GM12878 (cell line): ENCODE measurements around the gene PRM1. TPM values are rescaled to one million over a fixed set of nuclear protein-coding genes. Genes with fewer than 3 reads are reported as not detected.
A peak's percentile ranks its signal among the peaks of the same experiment; 100 is the strongest.

Experiments
- ATAC-seq: fragments of 200-7000 bp; cut with Tn5 transposase; 3 replicates; pipeline ENCODE4 v1.9.1; 2020; ENCODE audit warnings: mild to moderate bottlenecking, moderate library complexity
- BruUV-seq: library from RNA; stranded (reverse); fragments of 400-500 nt; replicated peaks from 2 replicates; lab custom pipeline; 2021; lab: Mats Ljungman, UMichigan
- CTCF ChIA-PET: fragments of 300-600 bp; sonication (Branson Sonifier 250); formaldehyde crosslinking; extraction: SDS; loops from one replicate; lab custom pipeline; 2021; ENCODE audit warnings: inconsistent platforms; lab: Yijun Ruan, JAX
- POLR2A ChIA-PET: fragments of 350-600 bp; formaldehyde crosslinking; extraction: SDS; loops from one replicate; lab custom pipeline; 2021; ENCODE audit warnings: inconsistent platforms; lab: Charles Lee
- RAD21 ChIA-PET: fragments of 300-600 bp; sonication (Branson Sonifier 250); formaldehyde crosslinking; loops from one replicate; lab custom pipeline; 2023; ENCODE audit warnings: antibody characterized with exemption; ENCODE audit not compliant: unreplicated experiment; lab: Charles Lee
- SMC1A ChIA-PET: fragments of 300-600 bp; sonication (Branson Sonifier 250); formaldehyde crosslinking; loops from one replicate; lab custom pipeline; 2023; ENCODE audit not compliant: unreplicated experiment, uncharacterized antibody; lab: Charles Lee
- DNase-seq: peaks from one replicate; pipeline ENCODE4 v3.0.0-alpha.2; 2011; ENCODE audit warnings: low read depth, low spot score
- FAIRE-seq: peaks from 3 replicates; lab custom pipeline; 2011; peaks lifted over from hg19 to GRCh38; lab: Jason Lieb, UNC
- H2AFZ ChIP-seq: 2 replicates; pipeline ENCODE4 v1.6.0; 2011; ENCODE audit warnings: low read depth, low read length, control low read depth; ENCODE audit not compliant: control insufficient read depth
- H3K27ac ChIP-seq: 2 replicates; pipeline ENCODE4 v1.5.1; 2011; ENCODE audit warnings: control low read depth; ENCODE audit not compliant: control insufficient read depth, insufficient read depth
- H3K27me3 ChIP-seq, 2 experiments: replicated peaks in 1 of 2; 2 replicates each; pipeline versions ENCODE4 v1.6.0 to v1.6.1; 2011; ENCODE audit warnings: low read length in 1 of 2; ENCODE audit not compliant: control insufficient read depth in 2 of 2, insufficient read depth in 2 of 2
- H3K36me3 ChIP-seq, 2 experiments: 2 replicates each; pipeline ENCODE4 v1.5.1; 2011; ENCODE audit warnings: low read length in 1 of 2; ENCODE audit not compliant: control insufficient read depth in 2 of 2, insufficient read depth in 2 of 2
- H3K4me1 ChIP-seq: 2 replicates; pipeline ENCODE4 v1.6.1; 2011; ENCODE audit warnings: mild to moderate bottlenecking, low read length, moderate library complexity, mixed read lengths; ENCODE audit not compliant: control insufficient read depth, insufficient read depth
- H3K4me2 ChIP-seq: 2 replicates; pipeline ENCODE4 v1.6.0; 2011; ENCODE audit warnings: control low read depth; ENCODE audit not compliant: control insufficient read depth, insufficient read depth
- H3K4me3 ChIP-seq: fragments of 200-600 bp; sonication (generic); 2 replicates; pipeline ENCODE4 v1.5.1; 2016
- H3K79me2 ChIP-seq: 2 replicates; pipeline ENCODE4 v1.6.0; 2011; ENCODE audit warnings: low read length; ENCODE audit not compliant: control insufficient read depth, insufficient read depth
- H3K9ac ChIP-seq: 2 replicates; pipeline ENCODE4 v1.8.0; 2011; ENCODE audit warnings: low read length, control low read depth, mixed read lengths; ENCODE audit not compliant: control insufficient read depth, insufficient read depth
- H3K9me3 ChIP-seq: replicated peaks from 3 replicates; pipeline ENCODE4 v1.5.1; 2011; ENCODE audit warnings: mild to moderate bottlenecking, low read length; ENCODE audit not compliant: control insufficient read depth, insufficient read depth
- H4K20me1 ChIP-seq: 2 replicates; pipeline ENCODE4 v1.6.0; 2011; ENCODE audit not compliant: control insufficient read depth, insufficient read depth
- CREM ChIP-seq: IDR thresholded peaks from 2 replicates; pipeline ENCODE4 v1.6.1; 2014; ENCODE audit warnings: antibody characterized with exemption, low read depth
- EP300 ChIP-seq, 2 experiments: fragments of 150-350 bp in 1 of 2; IDR thresholded peaks; 2 replicates each; pipeline ENCODE4 v1.6.1; 2011 to 2012; ENCODE audit warnings: low read depth in 2 of 2, low read length in 2 of 2, borderline replicate concordance in 1 of 2, improper control_type of control experiment in 1 of 2, inconsistent platforms in 1 of 2; ENCODE audit not compliant: control insufficient read depth in 1 of 2
- HCFC1 ChIP-seq: fragments of 150-350 bp; IDR thresholded peaks from 2 replicates; pipeline ENCODE4 v1.6.1; 2014; ENCODE audit warnings: low read length
- IKZF1 ChIP-seq: fragments of 450-650 bp; conservative IDR thresholded peaks from 2 replicates; pipeline ENCODE4 v1.6.1; 2017; ENCODE audit warnings: antibody characterized with exemption, mild to moderate bottlenecking
- KDM1A ChIP-seq: fragments of 200-600 bp; sonication (generic); IDR thresholded peaks from 2 replicates; pipeline ENCODE4 v1.6.1; 2016; ENCODE audit warnings: borderline replicate concordance
- LARP7 ChIP-seq: fragments of 450-650 bp; IDR thresholded peaks from 2 replicates; pipeline ENCODE4 v1.6.1; 2017; ENCODE audit warnings: mild to moderate bottlenecking
- MYB ChIP-seq: fragments of 150-350 bp; IDR thresholded peaks from 2 replicates; pipeline ENCODE4 v1.6.1; 2014; ENCODE audit warnings: mild to moderate bottlenecking, low read depth, low read length, borderline replicate concordance
- NR2F1 ChIP-seq: fragments of 450-650 bp; conservative IDR thresholded peaks from 2 replicates; pipeline ENCODE4 v1.6.1; 2017; ENCODE audit warnings: mild to moderate bottlenecking
- PAX5 ChIP-seq: IDR thresholded peaks from 2 replicates; pipeline ENCODE4 v1.6.1; 2011; ENCODE audit warnings: low read depth, low read length, borderline replicate concordance
- POLR2AphosphoS5 ChIP-seq: IDR thresholded peaks from 2 replicates; pipeline ENCODE4 v1.6.1; 2011; ENCODE audit warnings: mild to moderate bottlenecking, low read length, inconsistent platforms
- YBX1 ChIP-seq: fragments of 450-650 bp; IDR thresholded peaks from 2 replicates; pipeline ENCODE4 v1.6.1; 2016; ENCODE audit warnings: antibody characterized with exemption
- YY1 ChIP-seq: IDR thresholded peaks from 2 replicates; pipeline ENCODE4 v1.6.1; 2011; ENCODE audit warnings: low read depth, mild to moderate bottlenecking, low read length
- ZNF24 ChIP-seq: fragments of 450-650 bp; IDR thresholded peaks from 2 replicates; pipeline ENCODE4 v1.6.1; 2017; ENCODE audit warnings: antibody characterized with exemption, mild to moderate bottlenecking
- WGBS: methylation state at CpG from one replicate; pipeline ENCODE4 v1.1.6; 2016; ENCODE audit warnings: low lambda C conversion rate; ENCODE audit not compliant: insufficient replicate concordance, insufficient coverage; ENCODE audit errors: missing lambda C conversion rate; 5-methylcytosine and 5-hydroxymethylcytosine counted together
- in situ Hi-C: fragments of 300-500 bp; cut with MboI; formaldehyde crosslinking; loops from 9 replicates; pipeline ENCODE4 v1.14.3; 2018; ENCODE audit warnings: mixed read lengths
- intact Hi-C: fragments of 100-400 bp; cut with micrococcal nuclease; formaldehyde crosslinking; loops from one replicate; pipeline ENCODE4 v1.14.2; 2022; ENCODE audit not compliant: unreplicated experiment
- polyA plus RNA-seq, 11 experiments: library from polyadenylated mRNA; depleted of rRNA in 4 of 11; unstranded in 6 of 11; stranded (reverse) in 5 of 11; fragments of >200 nt; fragmentation: Nextera tagmentation in 4 of 11; fragmentation: Illumina TruSeq in 1 of 11; extraction: Ambion mirVana in 4 of 11; extraction: Trizol in 1 of 11; gene quantifications; 1 replicate in 1 of 11; 2 replicates in 10 of 11; pipeline versions ENCODE4 v1.2.1 to v1.2.3, GENCODE V29; 2011 to 2016; ENCODE audit warnings: inconsistent platforms in 2 of 11, missing spikeins in 2 of 11, low read depth in 1 of 11
- total RNA-seq, 4 experiments: library from RNA; depleted of rRNA in 3 of 4; stranded (reverse); fragments of >200 nt in 3 of 4; fragmentation: Illumina TruSeq in 1 of 4; extraction: Trizol in 1 of 4; gene quantifications; 2 replicates each; pipeline versions ENCODE4 v1.2.1 to v1.2.3, GENCODE V29; 2013 to 2021
- TF ChIP-seq, protein P1 (sequence below): IDR thresholded peaks from 2 replicates; pipeline ENCODE4 v1.6.1; 2012; ENCODE audit warnings: low read depth, low read length, improper control_type of control experiment
- TF ChIP-seq, protein P2 (sequence below): IDR thresholded peaks from 2 replicates; pipeline ENCODE4 v1.6.1; 2011; ENCODE audit warnings: borderline replicate concordance, low read depth, mild to moderate bottlenecking, moderate library complexity, low read length; ENCODE audit not compliant: insufficient read depth, poor library complexity, severe bottlenecking
- TF ChIP-seq, protein P3 (sequence below): fragments of 450-650 bp; IDR thresholded peaks from 2 replicates; pipeline ENCODE4 v1.6.1; 2017; ENCODE audit warnings: mild to moderate bottlenecking, moderate library complexity
- TF ChIP-seq, protein P4 (sequence below): IDR thresholded peaks from 2 replicates; pipeline ENCODE4 v1.6.1; 2012; ENCODE audit warnings: low read depth, low read length, improper control_type of control experiment

The PRM1 gene
- total and polyA plus RNA-seq, 10 of the 15 experiments (the other 5 are each of a cell fraction or from before 2014, with no cell fraction given), result 0.20 TPM; not detected in 9

DNA sequence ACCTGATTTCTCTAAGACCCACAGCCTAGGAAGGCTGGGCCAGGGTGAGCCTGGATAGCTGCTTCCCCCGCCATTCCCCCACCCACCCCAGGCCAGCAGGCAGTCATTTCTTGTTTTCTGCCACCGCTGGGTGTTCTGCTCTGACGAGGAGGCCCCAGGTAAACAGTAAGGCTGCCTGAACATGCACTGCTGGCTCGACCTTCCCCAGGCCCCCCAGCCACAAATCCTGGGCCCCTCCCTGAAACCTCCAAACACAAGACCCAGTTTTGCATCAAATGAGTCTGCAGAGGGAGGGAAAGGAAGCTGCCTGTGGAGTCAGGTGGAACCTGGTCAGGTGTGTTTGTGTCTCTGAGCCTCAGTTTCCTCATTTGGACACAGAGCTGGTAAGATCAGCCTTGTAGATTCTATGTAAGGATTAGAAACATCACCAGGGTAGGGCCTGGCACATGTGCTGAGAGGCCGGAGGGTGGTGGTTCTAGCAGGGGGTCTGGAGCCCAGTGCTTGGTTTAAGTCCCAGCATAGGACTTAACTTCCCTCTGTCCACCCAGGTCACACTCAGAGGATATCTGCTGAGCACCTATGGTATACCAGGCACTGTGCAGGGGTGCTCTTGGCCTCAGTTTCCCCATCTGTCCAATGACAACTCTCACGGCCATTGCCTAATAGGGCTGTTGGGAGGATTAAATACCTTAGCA lies 18.9 kb upstream of the PRM1 start:
- H2AFZ ChIP-seq, result no peak overlapping the region
- BruUV-seq, result no TSS peak
- TF ChIP-seq POLR2AphosphoS5 (no peak), EP300 (IDR thresholded peaks at IDR 0.05; ENCODE audit: borderline replicate concordance in 1 of 2, control insufficient read depth in 1 of 2, low read depth in 2 of 2, low read length in 2 of 2) (no peak), PAX5 (no peak), YBX1 (no peak), YY1 (0 out of 2 replicates have a peak, but pooled peaks have one; percentile 16), CREM (peak; percentile 13; the same call in 1 of the 2 replicates), KDM1A (no peak), LARP7 (0 out of 2 replicates have a peak, but pooled peaks have one; percentile 20), MYB (no peak), ZNF24 (no peak), NR2F1 (no peak), IKZF1 (no peak), HCFC1 (no peak)
- TF ChIP-seq, protein P1, sequence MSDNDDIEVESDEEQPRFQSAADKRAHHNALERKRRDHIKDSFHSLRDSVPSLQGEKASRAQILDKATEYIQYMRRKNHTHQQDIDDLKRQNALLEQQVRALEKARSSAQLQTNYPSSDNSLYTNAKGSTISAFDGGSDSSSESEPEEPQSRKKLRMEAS, result no peak
- TF ChIP-seq, protein P2, sequence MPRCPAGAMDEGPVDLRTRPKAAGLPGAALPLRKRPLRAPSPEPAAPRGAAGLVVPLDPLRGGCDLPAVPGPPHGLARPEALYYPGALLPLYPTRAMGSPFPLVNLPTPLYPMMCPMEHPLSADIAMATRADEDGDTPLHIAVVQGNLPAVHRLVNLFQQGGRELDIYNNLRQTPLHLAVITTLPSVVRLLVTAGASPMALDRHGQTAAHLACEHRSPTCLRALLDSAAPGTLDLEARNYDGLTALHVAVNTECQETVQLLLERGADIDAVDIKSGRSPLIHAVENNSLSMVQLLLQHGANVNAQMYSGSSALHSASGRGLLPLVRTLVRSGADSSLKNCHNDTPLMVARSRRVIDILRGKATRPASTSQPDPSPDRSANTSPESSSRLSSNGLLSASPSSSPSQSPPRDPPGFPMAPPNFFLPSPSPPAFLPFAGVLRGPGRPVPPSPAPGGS, result no peak
- TF ChIP-seq, protein P3, sequence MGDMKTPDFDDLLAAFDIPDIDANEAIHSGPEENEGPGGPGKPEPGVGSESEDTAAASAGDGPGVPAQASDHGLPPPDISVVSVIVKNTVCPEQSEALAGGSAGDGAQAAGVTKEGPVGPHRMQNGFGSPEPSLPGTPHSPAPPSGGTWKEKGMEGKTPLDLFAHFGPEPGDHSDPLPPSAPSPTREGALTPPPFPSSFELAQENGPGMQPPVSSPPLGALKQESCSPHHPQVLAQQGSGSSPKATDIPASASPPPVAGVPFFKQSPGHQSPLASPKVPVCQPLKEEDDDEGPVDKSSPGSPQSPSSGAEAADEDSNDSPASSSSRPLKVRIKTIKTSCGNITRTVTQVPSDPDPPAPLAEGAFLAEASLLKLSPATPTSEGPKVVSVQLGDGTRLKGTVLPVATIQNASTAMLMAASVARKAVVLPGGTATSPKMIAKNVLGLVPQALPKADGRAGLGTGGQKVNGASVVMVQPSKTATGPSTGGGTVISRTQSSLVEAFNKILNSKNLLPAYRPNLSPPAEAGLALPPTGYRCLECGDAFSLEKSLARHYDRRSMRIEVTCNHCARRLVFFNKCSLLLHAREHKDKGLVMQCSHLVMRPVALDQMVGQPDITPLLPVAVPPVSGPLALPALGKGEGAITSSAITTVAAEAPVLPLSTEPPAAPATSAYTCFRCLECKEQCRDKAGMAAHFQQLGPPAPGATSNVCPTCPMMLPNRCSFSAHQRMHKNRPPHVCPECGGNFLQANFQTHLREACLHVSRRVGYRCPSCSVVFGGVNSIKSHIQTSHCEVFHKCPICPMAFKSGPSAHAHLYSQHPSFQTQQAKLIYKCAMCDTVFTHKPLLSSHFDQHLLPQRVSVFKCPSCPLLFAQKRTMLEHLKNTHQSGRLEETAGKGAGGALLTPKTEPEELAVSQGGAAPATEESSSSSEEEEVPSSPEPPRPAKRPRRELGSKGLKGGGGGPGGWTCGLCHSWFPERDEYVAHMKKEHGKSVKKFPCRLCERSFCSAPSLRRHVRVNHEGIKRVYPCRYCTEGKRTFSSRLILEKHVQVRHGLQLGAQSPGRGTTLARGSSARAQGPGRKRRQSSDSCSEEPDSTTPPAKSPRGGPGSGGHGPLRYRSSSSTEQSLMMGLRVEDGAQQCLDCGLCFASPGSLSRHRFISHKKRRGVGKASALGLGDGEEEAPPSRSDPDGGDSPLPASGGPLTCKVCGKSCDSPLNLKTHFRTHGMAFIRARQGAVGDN, result no peak; the same call in 1 of the 2 replicates
- TF ChIP-seq, protein P4, sequence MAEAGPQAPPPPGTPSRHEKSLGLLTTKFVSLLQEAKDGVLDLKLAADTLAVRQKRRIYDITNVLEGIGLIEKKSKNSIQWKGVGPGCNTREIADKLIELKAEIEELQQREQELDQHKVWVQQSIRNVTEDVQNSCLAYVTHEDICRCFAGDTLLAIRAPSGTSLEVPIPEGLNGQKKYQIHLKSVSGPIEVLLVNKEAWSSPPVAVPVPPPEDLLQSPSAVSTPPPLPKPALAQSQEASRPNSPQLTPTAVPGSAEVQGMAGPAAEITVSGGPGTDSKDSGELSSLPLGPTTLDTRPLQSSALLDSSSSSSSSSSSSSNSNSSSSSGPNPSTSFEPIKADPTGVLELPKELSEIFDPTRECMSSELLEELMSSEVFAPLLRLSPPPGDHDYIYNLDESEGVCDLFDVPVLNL, result no peak

More for the DNA sequence above, 18.9 kb upstream of the PRM1 start:
- peaks cover 60% of the 10 kb centered on the region for H3K4me1 ChIP-seq
- peak; percentile 12 for ATAC-seq
- in situ Hi-C loops (loop anchor here (10.0 kb wide), 1 partner anchor 995 kb away; no protein-coding TSS in a partner anchor), intact Hi-C loops (loop anchor here (1.0 to 5.0 kb wide), 5 partner anchors 11 to 335 kb away; no protein-coding TSS in a partner anchor)
- ChIA-PET CTCF (interaction anchor here (0.6 to 7.4 kb wide), 8 partner anchors 10 to 334 kb away, joined by 3 to 104 read pairs (median 12); partner anchors contain the start of gene SOCS1), RAD21 (interaction anchor here (0.6 to 6.8 kb wide), 13 partner anchors 11 to 336 kb away, joined by 3 to 206 read pairs (median 18); partner anchors contain the start of gene SOCS1), SMC1A (interaction anchor here (1.1 to 8.4 kb wide), 13 partner anchors 10 to 349 kb away, joined by 3 to 194 read pairs (median 23); partner anchors contain the start of gene SOCS1), POLR2A (interaction anchor here (1.3 to 6.0 kb wide), 6 partner anchors 10 to 79 kb away, joined by 3 to 85 read pairs (median 35); partner anchors contain the start of gene SOCS1)
- no peak overlapping the region for H3K4me3 ChIP-seq
- WGBS, result 65% methylated on average over 6 of the region's 6 CpGs
- H3K27me3 ChIP-seq, result no peaks in the 10 kb centered on the region
- H3K36me3 ChIP-seq, result no peaks in the 10 kb centered on the region
- no peaks in the 10 kb centered on the region; the same call in 1 of the 2 replicates for H3K79me2 ChIP-seq
- no peak overlapping the region for H3K9ac ChIP-seq
- no peaks in the 10 kb centered on the region for H3K9me3 ChIP-seq
- H3K4me2 ChIP-seq, result peak overlapping the region; percentile 22; the same call in 1 of the 2 replicates
- peak overlapping the region; percentile 91 for H3K27ac ChIP-seq
- FAIRE-seq, result no peak
- H4K20me1 ChIP-seq, result no peaks in the 10 kb centered on the region
- DNase-seq, result no peak
